Mesodermal cell (in vitro differentiated cells): Measurements from ENCODE around the gene COL16A1. TPM values are rescaled to one million over a fixed set of nuclear protein-coding genes. Genes with fewer than 3 reads are reported as not detected.

Source experiments
- H3K27ac ChIP-seq: 2 replicates; pipeline ENCODE4 v1.7.0; 2013; ENCODE audit warnings: mild to moderate bottlenecking, low read depth, low read length, moderate library complexity; ENCODE audit not compliant: severe bottlenecking
- H3K36me3 ChIP-seq: 2 replicates; pipeline ENCODE4 v1.7.1; 2013; ENCODE audit warnings: mild to moderate bottlenecking, low read length, moderate library complexity; ENCODE audit not compliant: control insufficient read depth, insufficient read depth
- H3K4me1 ChIP-seq: one replicate; pipeline ENCODE4 v1.7.1; 2013; ENCODE audit warnings: mild to moderate bottlenecking, low read length; ENCODE audit not compliant: insufficient read depth, control insufficient read depth, poor library complexity, severe bottlenecking
- H3K4me3 ChIP-seq: 2 replicates; pipeline ENCODE4 v1.7.0; 2013; ENCODE audit warnings: low read length, control low read depth, mild to moderate bottlenecking; ENCODE audit not compliant: insufficient read depth, poor library complexity, severe bottlenecking; ENCODE audit errors: extremely low read depth
- H3K9me3 ChIP-seq: 2 replicates; pipeline ENCODE4 v1.7.1; 2013; ENCODE audit warnings: mild to moderate bottlenecking, low read length, moderate library complexity; ENCODE audit not compliant: control insufficient read depth
- WGBS, 2 experiments: methylation state at CpG; one replicate each; pipeline ENCODE4 v1.1.5; 2013; ENCODE audit warnings: missing lambda C conversion rate in 2 of 2; ENCODE audit not compliant: insufficient coverage in 2 of 2; 5-methylcytosine and 5-hydroxymethylcytosine counted together
- polyA plus RNA-seq, 2 experiments: library from polyadenylated mRNA; stranded (reverse); fragments of 50-300 nt; gene quantifications; one replicate each; pipeline ENCODE4 v1.2.3, GENCODE V29; 2013

COL16A1 gene
- 7.2 TPM for polyA plus RNA-seq (2013, experiment 1 of 2)
- 4.3 TPM for polyA plus RNA-seq (2013, experiment 2 of 2)

DNA sequence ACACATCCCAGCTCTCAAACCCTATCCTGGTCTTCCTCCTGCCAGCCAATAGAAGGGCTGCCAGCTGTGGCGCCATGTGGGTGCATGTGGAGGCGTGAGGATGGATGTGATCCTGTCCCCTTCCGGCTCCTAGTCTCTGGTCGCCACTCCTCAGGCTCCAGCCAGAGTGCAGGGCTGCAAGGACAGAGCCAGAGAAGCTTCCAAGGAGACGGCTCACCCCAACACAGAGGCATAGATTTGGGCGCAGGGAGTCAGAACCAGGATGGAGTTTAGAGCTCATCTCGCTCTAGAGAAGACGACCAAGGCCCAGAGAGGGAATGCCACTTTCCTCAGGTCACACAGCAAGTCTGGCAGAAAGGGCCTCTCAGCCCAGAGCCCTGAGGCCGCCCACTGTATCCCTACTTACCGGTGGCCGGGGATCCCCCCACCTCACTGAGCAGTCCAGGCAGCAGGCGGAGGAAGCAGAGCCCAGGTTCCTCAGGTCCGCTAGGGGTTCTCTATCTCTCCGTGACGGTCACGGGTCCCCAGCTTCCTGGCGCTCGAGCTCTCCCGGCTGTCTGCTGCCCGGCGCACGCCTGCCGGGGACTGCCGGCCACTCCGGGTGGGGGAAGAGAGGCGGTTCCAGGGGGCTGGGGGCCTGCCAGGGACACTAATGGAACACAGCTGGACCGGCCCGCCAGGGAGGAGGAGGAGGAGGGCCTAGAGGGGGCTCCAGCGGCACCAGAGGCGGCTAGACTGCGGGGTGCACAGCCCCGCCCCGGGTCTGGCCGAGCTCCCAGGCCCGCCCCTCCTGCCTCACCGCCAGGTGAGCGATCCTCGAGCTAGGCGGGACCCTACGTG, at the start of gene COL16A1:
TSS of gene COL16A1 (minus strand) at position 587 of the 840 bp plus-strand sequence. CDS start 1,824 bp downstream, outside the sequence.
- Histone ChIP-seq H3K4me3 (peak within 1 kb of the TSS; percentile 2), H3K27ac (peak within 1 kb of the TSS; percentile 6), H3K4me1 (peaks cover 60% of the 10 kb centered on the region), H3K9me3 (no peaks in the 10 kb centered on the region), H3K36me3 (no peaks in the 10 kb centered on the region)
- WGBS, 2 experiments, result 34 to 43% methylated on average over 26 to 28 of the region's 40 CpGs

- Histone ChIP-seq H3K4me1 (peaks cover 50% of the 10 kb centered on the region), H3K9me3 (no peaks in the 10 kb centered on the region), H3K4me3 (no peak overlapping the region), H3K27ac (no peak overlapping the region), H3K36me3 (no peaks in the 10 kb centered on the region)
- 93 to 97% methylated on average over 12 of the region's 12 CpGs for WGBS, 2 experiments
Measured at GRCh38 chr1:31752952-31753475, 49.2 kb upstream of the COL16A1 start.

DNA sequence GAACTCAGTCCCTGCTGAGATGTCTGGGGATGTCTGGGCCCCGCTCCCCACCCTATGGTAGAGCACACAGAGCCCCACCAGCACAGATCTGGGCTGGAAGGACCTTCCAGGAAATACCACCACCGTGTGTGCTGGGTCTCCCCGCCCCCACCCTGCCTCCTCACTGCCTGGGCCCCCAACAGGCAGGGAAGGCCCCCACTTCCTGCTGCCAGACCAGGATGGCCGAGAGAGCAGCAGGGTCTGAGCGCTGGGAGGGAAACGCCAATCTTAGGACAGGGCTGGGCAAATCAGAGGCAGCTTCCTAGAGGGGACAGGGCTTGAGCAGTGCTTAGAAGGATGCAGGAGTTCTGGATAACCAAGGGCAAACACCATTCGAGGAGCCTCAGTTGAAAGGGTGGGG, 48.4 kb upstream of the COL16A1 start:
- no peak overlapping the region for H3K4me3 ChIP-seq
- peaks cover 57% of the 10 kb centered on the region for H3K4me1 ChIP-seq
- no peaks in the 10 kb centered on the region for H3K9me3 ChIP-seq
- no peak overlapping the region for H3K27ac ChIP-seq
- no peaks in the 10 kb centered on the region for H3K36me3 ChIP-seq
- 44 to 70% methylated on average over 4 of the region's 7 CpGs for WGBS, 2 experiments

GRCh38 chr1:31751822-31752241, 48.0 kb upstream of the COL16A1 start:
- Histone ChIP-seq H3K36me3 (no peaks in the 10 kb centered on the region), H3K27ac (no peak overlapping the region), H3K9me3 (no peaks in the 10 kb centered on the region), H3K4me3 (no peak overlapping the region), H3K4me1 (peaks cover 62% of the 10 kb centered on the region)
- 82 to 86% methylated on average over 5 of the region's 5 CpGs for WGBS, 2 experiments

DNA sequence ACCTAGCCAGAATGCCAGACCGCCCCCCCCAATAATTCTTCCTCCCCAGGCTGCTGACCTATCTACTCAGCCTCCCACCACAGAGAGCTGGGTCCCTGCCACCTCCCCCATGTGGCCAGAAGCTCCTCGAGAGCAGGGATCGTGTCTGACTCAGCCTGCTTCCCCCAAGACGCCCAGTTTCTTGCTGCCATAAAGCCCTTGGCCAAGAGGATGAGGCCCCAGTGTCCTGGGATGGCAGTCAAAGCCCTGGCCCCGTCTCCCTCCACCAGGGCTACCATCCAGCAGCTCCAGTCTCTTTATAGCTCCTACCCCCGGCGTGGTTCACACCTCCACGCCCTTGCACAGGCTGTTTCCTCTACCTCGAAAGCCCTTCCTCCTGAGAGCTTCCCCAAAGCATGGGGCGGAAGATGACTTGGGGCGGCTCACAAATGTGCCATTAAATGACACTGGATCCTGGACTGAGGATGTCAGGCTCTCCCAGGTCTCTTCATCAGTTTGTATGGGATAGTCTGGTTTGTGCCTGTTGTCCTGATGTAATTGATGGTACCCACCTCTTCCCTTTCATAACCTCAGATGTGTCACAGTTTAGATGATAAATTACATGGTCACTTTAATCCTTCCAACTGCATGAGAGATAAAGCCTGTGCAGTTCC, 47.2 kb upstream of the COL16A1 start:
- peaks cover 68% of the 10 kb centered on the region for H3K4me1 ChIP-seq
- H3K9me3 ChIP-seq, result no peaks in the 10 kb centered on the region
- no peak overlapping the region for H3K4me3 ChIP-seq
- WGBS, 2 experiments, result 69 to 73% methylated on average over 6 to 10 of the region's 11 CpGs
- H3K27ac ChIP-seq, result no peak overlapping the region
- no peaks in the 10 kb centered on the region for H3K36me3 ChIP-seq

GRCh38 chr1:31749785-31750735, 46.2 kb upstream of the COL16A1 start:
- no peaks in the 10 kb centered on the region for H3K36me3 ChIP-seq
- 89 to 90% methylated on average over 5 to 6 of the region's 7 CpGs for WGBS, 2 experiments
- H3K4me3 ChIP-seq, result no peak overlapping the region
- no peaks in the 10 kb centered on the region for H3K9me3 ChIP-seq
- H3K27ac ChIP-seq, result no peak overlapping the region
- H3K4me1 ChIP-seq, result peaks cover 73% of the 10 kb centered on the region

DNA sequence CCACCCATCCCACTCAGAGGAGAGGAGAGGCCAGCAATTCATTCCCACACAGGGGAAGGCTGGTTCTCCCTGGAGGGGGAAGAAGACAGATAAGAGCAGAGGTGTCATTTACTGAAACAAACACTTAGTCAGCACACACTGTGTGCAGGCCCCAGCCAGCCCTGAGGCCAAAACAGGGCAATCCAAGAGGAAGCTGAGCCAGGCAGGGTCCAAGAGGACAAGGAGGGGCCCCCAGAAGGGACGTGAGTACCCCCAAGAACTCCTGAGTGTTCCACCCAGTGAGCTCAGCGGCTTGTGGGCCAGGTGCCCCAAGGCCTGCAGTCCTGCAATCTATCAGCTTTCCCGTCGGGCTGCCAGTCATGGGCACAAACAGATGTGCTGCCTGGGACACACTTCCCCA, 44.5 kb upstream of the COL16A1 start:
- WGBS, 2 experiments, result 80 to 81% methylated on average over 4 of the region's 4 CpGs
- Histone ChIP-seq H3K27ac (peak overlapping the region; percentile 16), H3K9me3 (no peaks in the 10 kb centered on the region), H3K4me3 (no peak overlapping the region), H3K36me3 (no peaks in the 10 kb centered on the region), H3K4me1 (peaks cover 70% of the 10 kb centered on the region)

- Histone ChIP-seq H3K4me3 (no peak overlapping the region), H3K9me3 (no peaks in the 10 kb centered on the region), H3K27ac (no peak overlapping the region), H3K36me3 (no peaks in the 10 kb centered on the region), H3K4me1 (peaks cover 61% of the 10 kb centered on the region)
- WGBS, 2 experiments, result 100% methylated on average over 1 of the region's 1 CpG
Measured at GRCh38 chr1:31747304-31747703, 43.5 kb upstream of the COL16A1 start.

GRCh38 chr1:31746687-31747086, 42.9 kb upstream of the COL16A1 start:
- no peaks in the 10 kb centered on the region for H3K9me3 ChIP-seq
- H3K27ac ChIP-seq, result no peak overlapping the region
- WGBS, 2 experiments, result 57 to 63% methylated on average over 6 to 7 of the region's 7 CpGs
- no peaks in the 10 kb centered on the region for H3K36me3 ChIP-seq
- H3K4me3 ChIP-seq, result no peak overlapping the region
- peaks cover 55% of the 10 kb centered on the region for H3K4me1 ChIP-seq
